ENCODE data around the gene CYP2U1. TPM values are rescaled to one million over a fixed set of nuclear protein-coding genes. Genes with fewer than 3 reads are reported as not detected.

Gene CYP2U1
- total RNA-seq, 2 experiments from 2014 or later = 2.9 to 4.0 TPM

GRCh38 chr4:107945809-107946208, 14.5 kb downstream of the CYP2U1 start:
- Histone ChIP-seq H3K27ac (ENCODE audit: low read depth in 1 of 2, low read length in 2 of 2) (no peak overlapping the region), H3K4me3 (ENCODE audit: low read length) (no peak overlapping the region), H3K9me3 (ENCODE audit: control insufficient read depth in 1 of 2, insufficient read depth in 1 of 2, low read length in 2 of 2) (no peaks in the 10 kb centered on the region), H3K36me3 (ENCODE audit: insufficient read depth, low read length) (peaks cover 14% of the 10 kb centered on the region), H3K27me3 (ENCODE audit: control insufficient read depth in 1 of 2, insufficient read depth in 2 of 2, low read length in 2 of 2) (no peaks in the 10 kb centered on the region), H3K4me1 (ENCODE audit: insufficient read depth, low read length) (no peaks in the 10 kb centered on the region)
- TF ChIP-seq, protein P1, sequence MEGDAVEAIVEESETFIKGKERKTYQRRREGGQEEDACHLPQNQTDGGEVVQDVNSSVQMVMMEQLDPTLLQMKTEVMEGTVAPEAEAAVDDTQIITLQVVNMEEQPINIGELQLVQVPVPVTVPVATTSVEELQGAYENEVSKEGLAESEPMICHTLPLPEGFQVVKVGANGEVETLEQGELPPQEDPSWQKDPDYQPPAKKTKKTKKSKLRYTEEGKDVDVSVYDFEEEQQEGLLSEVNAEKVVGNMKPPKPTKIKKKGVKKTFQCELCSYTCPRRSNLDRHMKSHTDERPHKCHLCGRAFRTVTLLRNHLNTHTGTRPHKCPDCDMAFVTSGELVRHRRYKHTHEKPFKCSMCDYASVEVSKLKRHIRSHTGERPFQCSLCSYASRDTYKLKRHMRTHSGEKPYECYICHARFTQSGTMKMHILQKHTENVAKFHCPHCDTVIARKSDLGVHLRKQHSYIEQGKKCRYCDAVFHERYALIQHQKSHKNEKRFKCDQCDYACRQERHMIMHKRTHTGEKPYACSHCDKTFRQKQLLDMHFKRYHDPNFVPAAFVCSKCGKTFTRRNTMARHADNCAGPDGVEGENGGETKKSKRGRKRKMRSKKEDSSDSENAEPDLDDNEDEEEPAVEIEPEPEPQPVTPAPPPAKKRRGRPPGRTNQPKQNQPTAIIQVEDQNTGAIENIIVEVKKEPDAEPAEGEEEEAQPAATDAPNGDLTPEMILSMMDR (IDR thresholded peaks at IDR 0.05) = no peak
- H3K4me1 Mint-ChIP-seq (ENCODE audit: low read depth) = no peaks in the 10 kb centered on the region
- no peaks in the 10 kb centered on the region for H3K9me3 Mint-ChIP-seq
- intact Hi-C loops (cut with DNase I, micrococcal nuclease) = no loop called here
- no peak overlapping the region for H3K27ac Mint-ChIP-seq
- ChIA-PET POLR2A (no interaction called here), CTCF (no interaction called here)
- H3K36me3 Mint-ChIP-seq (ENCODE audit: low read depth) = peaks cover 63% of the 10 kb centered on the region
- ATAC-seq (ENCODE audit: poor library complexity) (no peak), DNase-seq (no peak)
- no peaks in the 10 kb centered on the region for H3K27me3 Mint-ChIP-seq
- no peak overlapping the region for H3K4me3 Mint-ChIP-seq

GRCh38 chr4:107950746-107951540, 19.6 kb downstream of the CYP2U1 start:
- Mint-ChIP-seq H3K36me3 (ENCODE audit: low read depth) (peaks cover 77% of the 10 kb centered on the region), H3K9me3 (peaks cover 8% of the 10 kb centered on the region), H3K4me3 (no peak overlapping the region), H3K4me1 (ENCODE audit: low read depth) (no peaks in the 10 kb centered on the region), H3K27me3 (no peaks in the 10 kb centered on the region), H3K27ac (no peak overlapping the region)
- CTCF ChIA-PET = no interaction called here
- Histone ChIP-seq H3K9me3 (ENCODE audit: control insufficient read depth in 1 of 2, insufficient read depth in 1 of 2, low read length in 2 of 2) (peaks cover 4 to 8% of the 10 kb centered on the region in 2 experiments), H3K4me3 (ENCODE audit: low read length) (no peak overlapping the region), H3K27ac (ENCODE audit: low read depth in 1 of 2, low read length in 2 of 2) (no peak overlapping the region), H3K4me1 (ENCODE audit: insufficient read depth, low read length) (no peaks in the 10 kb centered on the region), H3K36me3 (ENCODE audit: insufficient read depth, low read length) (peaks cover 17% of the 10 kb centered on the region), H3K27me3 (ENCODE audit: control insufficient read depth in 1 of 2, insufficient read depth in 2 of 2, low read length in 2 of 2) (no peaks in the 10 kb centered on the region)
- POLR2A ChIA-PET = no interaction called here
- no peak for ATAC-seq (ENCODE audit: poor library complexity)
- intact Hi-C loops (cut with DNase I, micrococcal nuclease) = no loop called here
- TF ChIP-seq, protein P1 (IDR thresholded peaks at IDR 0.05) = no peak
- no peak for DNase-seq

- no peaks in the 10 kb centered on the region for H3K4me1 ChIP-seq (ENCODE audit: insufficient read depth, low read length)
- no peak overlapping the region for H3K27ac Mint-ChIP-seq
- H3K4me3 Mint-ChIP-seq = no peak overlapping the region
- peaks cover 17% of the 10 kb centered on the region for H3K36me3 ChIP-seq (ENCODE audit: insufficient read depth, low read length)
- H3K4me3 ChIP-seq (ENCODE audit: low read length) = no peak overlapping the region
- peaks cover 14% of the 10 kb centered on the region for H3K9me3 Mint-ChIP-seq
- H3K27me3 ChIP-seq (ENCODE audit: control insufficient read depth in 1 of 2, insufficient read depth in 2 of 2, low read length in 2 of 2) = no peaks in the 10 kb centered on the region
- ChIA-PET CTCF (no interaction called here), POLR2A (no interaction called here)
- H3K36me3 Mint-ChIP-seq (ENCODE audit: low read depth) = peaks cover 77% of the 10 kb centered on the region
- no peak for ATAC-seq (ENCODE audit: poor library complexity)
- H3K4me1 Mint-ChIP-seq (ENCODE audit: low read depth) = no peaks in the 10 kb centered on the region
- DNase-seq = no peak
- no peaks in the 10 kb centered on the region for H3K27me3 Mint-ChIP-seq
- peaks cover 4 to 14% of the 10 kb centered on the region in 2 experiments for H3K9me3 ChIP-seq (ENCODE audit: control insufficient read depth in 1 of 2, insufficient read depth in 1 of 2, low read length in 2 of 2)
- no peak overlapping the region for H3K27ac ChIP-seq (ENCODE audit: low read depth in 1 of 2, low read length in 2 of 2)
- TF ChIP-seq, protein P1 (IDR thresholded peaks at IDR 0.05) = no peak
- intact Hi-C loops (cut with DNase I, micrococcal nuclease) = no loop called here
Measured at GRCh38 chr4:107951551-107951950, 20.2 kb downstream of the CYP2U1 start.
